CD1c-positive myeloid dendritic cell (primary cell): ENCODE measurements around the gene ZPR1.

Experiments
- DNase-seq: peaks from one replicate; pipeline ENCODE4 v3.0.0-alpha.2; 2016; ENCODE audit errors: extremely low spot score

ZPR1 gene

GRCh38 chr11:116750070-116750718 is 37.6 kb downstream of the ZPR1 start:
- DNase-seq = peak; percentile 41

- DNase-seq = no peak
These were observed 45.7 kb downstream of the ZPR1 start for GRCh38 chr11:116742104-116742503.

DNA sequence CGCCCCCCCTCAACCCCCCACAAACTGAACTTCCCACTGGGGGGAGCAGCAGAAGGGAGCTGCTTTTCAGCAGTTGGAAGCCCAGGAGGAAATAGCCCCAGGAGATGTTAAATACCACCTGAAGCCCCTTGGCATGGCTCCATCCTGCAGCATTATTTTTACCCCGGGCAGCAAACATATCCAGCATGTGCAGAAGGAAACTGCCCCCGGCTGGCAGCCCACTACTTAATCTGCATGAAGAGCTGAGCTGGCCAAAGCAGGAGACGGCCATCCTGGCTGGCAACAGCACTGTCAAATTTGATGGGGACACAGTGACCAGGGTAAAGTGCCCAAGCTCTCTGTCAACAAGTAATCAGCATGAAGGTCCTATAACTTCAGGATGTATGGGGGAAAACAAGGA is 47.1 kb downstream of the ZPR1 start:
- DNase-seq = no peak

DNA sequence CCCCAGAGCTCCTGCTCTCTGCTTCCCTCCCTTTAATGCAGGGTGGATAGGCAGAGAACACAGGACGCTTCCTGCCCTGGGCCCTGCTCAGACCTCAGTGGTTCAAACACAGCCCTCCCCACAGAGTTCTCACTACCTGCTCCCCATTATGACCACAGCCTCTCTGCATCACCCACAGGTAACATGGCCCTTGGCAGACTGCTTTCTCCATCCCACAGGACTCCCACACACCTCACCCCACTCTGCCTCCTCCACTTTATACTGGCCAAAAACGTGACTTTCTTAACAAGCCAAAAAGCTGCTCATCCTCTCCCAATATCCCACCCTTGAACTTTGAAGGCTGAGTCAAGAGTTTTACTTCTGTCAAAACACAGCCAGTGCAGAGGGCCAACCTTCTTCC is 48.8 kb downstream of the ZPR1 start:
- DNase-seq = no peak

DNA sequence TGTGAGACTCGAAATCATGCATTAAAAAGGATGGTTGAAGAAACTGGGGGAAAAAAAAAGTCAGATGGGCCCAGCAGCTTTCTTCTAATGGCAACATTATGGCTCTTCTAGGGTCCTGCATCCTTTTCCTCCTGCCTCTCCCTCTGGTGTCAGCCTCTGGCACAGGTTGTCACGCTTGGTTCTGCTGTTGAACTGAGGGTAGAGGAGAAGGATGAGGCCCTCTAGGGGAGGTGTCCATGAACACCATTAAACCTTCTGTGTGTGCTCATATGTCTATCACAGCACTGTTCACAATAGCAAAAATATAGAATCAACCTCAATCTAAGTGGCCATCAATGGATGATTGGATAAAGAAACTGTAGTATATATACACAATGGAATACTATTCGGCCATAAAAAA is 51.1 kb downstream of the ZPR1 start:
- no peak for DNase-seq

DNA sequence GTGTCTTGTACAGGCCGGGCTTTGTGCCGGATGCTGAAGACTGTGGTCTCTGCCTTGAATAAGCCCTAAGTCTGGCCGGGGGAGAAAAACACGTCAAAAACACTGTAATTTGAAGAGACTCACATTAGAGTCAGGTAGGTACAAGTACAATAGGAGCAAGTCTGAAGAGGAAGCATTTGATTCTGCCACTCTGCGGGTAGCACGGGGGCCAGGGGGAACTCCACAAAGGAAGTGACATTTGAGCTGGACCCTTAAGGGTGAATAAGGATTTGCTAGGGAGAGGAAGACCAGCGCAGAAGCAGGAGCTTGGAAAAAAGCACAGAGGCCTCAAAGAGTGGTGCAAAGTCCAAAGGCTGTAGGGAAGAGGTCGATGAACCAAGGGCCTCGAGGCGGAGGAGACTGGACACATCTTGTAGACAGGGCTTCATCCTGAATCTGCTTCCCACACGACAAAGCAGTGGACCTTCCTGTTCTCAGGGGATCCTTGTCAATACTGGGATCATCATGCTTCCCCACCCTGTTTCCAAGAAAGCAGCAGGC is 53.8 kb downstream of the ZPR1 start:
- peak; percentile 35 for DNase-seq

- peak; percentile 3 for DNase-seq
These were observed 54.6 kb downstream of the ZPR1 start for GRCh38 chr11:116733043-116733755.

DNA sequence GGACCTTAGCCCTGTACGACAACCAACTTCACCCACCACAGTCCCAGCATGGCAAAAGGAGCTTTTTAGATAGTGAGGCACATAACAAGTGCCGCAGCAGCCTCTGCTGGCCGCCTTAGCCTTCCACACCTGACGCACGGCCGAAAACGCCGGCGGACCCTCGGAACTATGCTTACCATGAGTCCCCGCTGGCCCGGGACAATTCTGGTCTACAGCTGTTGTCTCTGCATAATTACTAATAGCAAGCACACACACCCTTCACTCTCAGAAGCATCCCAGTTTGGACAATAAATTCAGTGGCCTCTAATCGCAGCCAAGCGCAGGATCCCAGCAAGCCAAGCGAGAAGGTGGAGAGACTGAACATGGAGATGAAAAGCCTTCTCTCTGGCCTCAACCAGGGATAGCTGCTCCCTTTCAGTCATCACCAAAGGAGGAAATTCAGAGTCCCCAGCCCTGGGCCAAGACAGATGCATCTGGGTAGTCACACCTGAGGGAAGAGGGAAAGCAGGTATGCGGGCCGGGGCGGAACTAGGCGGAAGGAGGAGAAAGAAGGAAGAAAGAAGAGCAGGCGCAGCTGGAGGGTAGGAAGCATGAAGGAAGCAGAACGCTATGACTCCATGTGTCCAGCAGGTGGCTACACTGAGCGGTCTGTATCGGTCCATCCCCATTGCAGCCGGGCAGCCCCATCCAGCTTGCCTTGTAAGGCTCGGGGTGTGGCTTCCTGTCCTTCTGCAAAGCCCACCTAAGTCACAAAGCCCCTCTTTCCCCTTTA is 55.4 kb downstream of the ZPR1 start:
- DNase-seq = peak; percentile 65

- no peak for DNase-seq
These were observed 56.0 kb downstream of the ZPR1 start for GRCh38 chr11:116731821-116732220.

GRCh38 chr11:116731097-116731761 is 56.6 kb downstream of the ZPR1 start:
- DNase-seq = no peak

- no peak for DNase-seq
These were observed 57.2 kb downstream of the ZPR1 start for GRCh38 chr11:116730601-116731000.

DNA sequence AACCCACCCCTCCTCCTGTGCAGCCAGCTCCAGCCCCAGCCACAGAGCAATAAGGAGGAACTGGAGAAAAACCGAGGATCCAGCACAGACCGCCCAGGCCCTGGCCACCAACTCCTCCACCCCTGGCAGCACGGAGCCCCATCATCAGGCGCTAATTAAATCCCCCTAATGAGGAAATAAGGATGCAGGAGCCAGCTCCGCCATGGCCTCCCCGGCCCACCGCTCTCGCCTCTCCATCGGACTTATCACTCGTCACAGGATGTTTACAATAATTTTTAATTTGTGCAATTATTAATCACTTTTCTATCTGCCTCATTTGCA is 57.6 kb downstream of the ZPR1 start:
- DNase-seq = no peak

- no peak for DNase-seq
These were observed 58.2 kb downstream of the ZPR1 start for GRCh38 chr11:116729501-116730240.

- DNase-seq = no peak
These were observed 59.8 kb downstream of the ZPR1 start for GRCh38 chr11:116727990-116728389.

GRCh38 chr11:116725434-116726221 is 62.2 kb downstream of the ZPR1 start:
- DNase-seq = no peak

DNA sequence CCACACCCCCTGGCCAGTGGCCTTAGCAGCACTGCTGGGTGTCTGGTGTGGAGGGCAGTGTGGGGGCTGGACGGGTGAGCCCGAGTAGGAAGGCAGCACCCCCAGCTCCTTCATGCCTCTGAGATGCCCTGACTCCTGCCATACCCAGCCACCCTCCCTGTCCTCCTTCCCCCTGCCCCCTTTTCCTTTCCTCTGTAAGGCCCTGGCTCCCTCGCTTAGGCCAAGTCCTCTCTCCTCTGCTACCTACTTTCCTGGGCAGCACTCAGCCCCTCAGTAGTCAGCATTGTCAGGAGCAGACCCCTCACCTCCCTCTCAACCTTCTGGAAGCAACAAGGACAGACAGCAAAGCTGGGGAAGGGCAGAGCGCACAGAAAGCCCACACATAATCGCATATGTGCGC is 63.0 kb downstream of the ZPR1 start:
- DNase-seq = no peak
